ENCODE data around the gene COL9A1.

The COL9A1 gene

DNA sequence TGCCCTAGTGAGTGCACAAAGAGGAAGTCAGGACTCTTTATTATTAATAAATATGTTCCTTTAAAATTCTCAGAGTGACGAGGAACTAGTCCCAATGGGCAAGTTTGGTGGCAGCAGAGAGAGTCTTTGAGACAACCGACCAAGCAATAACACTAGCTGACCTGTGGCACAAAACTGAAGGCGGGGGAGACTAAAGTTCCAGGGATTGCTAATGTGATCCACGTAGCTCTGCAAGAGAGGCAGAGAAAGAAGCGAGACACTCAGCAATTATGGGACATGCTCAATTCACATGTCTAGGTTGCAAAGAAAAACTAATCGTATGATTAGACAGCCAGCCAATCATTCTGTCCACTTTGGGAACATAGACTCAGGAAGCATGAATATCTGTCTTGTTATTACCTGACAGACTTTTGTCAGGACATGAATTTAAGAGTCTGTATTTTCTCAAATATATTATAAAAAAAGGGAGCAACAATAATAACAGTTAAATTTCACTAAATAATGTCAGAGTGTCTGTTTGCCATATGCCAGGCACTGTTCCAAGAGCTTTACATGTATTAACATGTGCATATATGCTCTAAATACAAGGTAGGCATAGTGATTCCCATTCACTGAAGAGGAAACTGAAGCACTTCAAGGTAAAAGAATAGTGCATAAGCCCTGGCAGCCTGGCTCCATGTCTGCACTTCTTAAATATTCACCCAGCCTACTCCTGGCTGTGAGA, 81.0 kb downstream of the COL9A1 start:
- no peak for DNase-seq

DNA sequence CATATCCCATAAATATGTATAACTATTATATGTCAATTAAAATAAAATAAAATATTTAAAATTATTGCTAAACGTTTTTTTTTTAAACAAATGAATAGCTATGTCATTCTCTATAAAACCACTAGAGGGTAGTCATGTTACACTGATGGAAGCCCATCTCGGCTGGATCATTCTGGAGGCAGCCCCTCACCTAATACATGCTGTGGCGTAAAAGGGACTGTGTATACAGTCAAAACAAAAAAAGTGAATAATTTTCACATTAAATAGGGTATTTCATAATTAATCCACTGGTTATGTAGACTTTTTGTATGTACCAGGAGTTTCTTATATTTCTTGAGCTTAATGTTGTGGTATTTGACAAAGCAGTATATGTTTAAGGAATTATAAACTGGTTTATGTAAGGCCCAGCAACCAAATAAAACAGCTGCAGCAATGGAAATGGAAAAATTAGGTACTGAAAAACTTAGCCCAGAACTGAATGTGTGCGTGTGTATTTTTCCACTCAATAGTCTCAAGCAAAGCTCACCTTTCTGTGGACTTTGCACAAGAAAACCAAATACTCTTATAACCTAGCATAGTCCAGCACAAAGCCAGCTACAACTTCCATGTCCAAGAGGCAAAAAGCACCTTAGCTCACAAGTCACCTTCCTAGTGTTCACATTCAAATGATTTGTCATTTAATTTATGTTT, 81.7 kb downstream of the COL9A1 start:
- peak; percentile 34 for DNase-seq

DNA sequence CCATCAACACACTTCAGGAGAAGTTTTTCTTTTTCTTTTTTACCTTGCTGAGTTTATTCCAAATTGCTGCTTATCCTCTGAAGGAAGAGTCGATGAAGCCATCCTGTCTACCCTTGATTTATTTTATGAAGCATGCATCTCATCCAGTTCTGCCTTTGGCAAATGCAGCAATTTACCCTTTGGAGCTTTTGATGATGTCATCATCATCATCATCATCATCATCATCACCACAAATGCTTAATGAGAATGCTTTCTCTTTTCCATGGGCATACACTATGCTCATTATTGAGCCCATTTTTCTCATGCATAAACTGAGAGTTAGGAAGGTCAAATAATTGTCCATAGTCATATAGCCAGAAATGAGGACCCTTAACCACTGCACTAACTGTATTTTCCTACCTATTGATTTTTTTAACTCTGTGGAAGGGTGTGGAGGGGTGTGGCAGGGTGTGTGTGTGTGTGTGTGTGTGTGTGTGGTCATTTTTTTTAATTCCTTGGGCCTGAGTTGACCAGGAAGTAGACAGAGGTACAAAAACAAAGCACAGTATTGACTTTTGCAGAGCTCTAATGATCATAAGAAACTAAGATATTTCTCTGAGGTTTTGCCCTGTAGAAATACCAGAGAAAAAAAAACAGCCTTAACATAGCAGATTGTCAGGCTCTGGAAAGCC, 82.8 kb downstream of the COL9A1 start:
- no peak for DNase-seq

DNA sequence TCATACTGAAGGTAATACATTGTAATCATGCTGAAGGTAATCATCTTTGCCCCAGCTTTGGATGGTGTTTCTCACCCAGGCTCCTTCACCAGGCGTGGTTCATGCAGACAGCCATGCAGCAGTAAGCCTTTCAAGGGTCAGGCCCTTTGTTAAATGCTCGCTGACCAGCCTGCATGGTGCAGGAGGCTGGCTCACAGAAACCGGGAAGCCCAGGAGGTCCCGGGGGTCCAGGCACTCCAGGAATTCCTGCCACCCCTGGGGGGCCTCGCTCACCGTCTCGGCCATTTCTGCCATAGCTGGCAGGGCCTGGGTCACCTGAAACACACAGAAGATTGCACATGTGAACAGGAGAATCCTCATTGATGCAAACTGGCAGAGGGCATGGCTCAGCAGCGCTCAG, 86.1 kb downstream of the COL9A1 start:
- no peak for DNase-seq

DNA sequence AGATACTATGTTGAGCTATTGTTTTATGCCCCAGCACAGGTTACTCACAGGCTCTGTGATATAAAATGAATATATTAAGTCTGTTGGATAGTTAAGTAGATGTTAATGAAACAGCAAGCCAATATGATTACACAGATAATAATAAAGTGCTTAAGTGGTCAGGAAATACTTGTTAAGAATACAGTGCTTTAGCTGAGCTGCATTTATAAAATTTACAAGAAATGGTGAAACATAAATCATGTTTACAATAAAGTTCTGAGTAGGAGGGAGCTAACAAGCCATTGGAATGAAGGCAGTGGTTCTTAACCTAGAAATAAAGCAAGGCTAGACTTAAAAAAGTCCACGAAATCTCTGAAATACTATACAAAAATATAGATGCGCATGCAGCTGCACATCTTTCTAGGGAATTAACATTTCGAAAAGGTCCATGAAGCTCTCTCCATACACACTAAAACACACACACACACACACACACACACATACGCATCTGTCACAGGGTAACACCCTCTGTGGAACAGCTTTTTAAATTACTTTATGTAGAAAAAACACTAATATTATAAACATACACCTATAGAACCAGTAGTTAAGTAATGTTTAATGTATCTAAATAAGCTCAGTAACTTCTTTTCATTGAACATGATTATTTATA, 87.3 kb downstream of the COL9A1 start:
- DNase-seq: no peak

GRCh38 chr6:70210462-70210861, 92.4 kb downstream of the COL9A1 start:
- no peak for DNase-seq

GRCh38 chr6:70208235-70208790, 94.6 kb downstream of the COL9A1 start:
- no peak for DNase-seq

DNA sequence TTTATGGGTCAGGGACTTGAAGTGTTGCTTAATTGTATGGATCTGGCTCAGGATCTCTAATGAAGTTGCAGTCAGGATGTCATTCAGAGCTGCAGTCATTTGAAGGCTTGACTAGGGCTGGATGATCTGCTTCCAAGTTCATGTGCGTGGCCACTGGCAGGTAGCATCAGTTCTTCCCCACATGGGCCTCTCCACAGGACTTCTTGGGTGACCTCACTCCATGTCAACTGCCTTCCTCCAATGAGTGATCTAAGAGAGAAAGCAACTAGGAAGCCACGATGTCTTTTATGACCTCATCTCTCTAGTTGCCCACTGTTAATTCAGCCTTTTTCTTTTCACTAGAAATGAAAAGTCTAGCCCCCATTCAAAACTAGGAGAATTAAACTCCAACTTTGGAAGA, 104.1 kb downstream of the COL9A1 start:
- DNase-seq: no peak

- DNase-seq: no peak
These were observed 106.4 kb downstream of the COL9A1 start for GRCh38 chr6:70196531-70196930.

DNA sequence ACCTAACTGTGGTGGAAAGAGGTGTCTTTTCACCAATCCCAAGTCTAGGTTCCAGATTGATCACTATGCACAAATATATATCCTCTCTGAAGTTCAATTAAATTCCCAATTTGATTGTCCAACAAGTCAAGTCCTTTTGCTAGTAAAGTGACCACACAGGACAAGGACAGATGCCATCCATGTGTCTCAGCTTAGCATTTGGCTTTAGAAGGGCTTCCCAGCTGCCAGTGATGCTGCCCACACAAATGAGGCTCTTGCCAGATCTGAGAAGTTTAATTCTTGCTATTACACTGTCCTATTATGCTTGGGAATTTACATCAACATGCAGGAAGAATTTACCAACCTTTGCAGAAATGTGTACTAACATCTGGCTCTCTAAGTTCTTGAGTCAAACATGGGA, 108.5 kb downstream of the COL9A1 start:
- DNase-seq: no peak

DNA sequence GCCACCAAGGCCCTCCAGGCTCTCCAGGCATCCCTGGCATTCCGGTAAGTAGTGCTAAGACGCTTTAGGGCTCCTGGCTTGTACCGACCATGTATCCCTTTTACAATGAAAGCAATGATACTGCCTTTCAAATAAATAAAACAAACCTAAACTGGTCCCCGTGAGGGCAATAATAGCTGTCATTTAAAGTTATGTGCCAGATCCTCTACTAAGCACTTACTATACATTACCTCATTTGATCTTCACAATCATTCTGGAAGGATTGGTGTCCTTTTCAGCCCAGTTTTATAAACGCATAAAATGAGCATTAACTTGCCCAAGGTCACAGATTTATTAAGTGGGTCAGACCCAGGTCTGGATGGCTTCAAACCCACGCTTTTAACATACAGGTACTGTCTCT, 114.7 kb downstream of the COL9A1 start:
- DNase-seq: no peak

GRCh38 chr6:70186461-70186860, 116.4 kb downstream of the COL9A1 start:
- DNase-seq: no peak

- DNase-seq: no peak
These were observed 118.2 kb downstream of the COL9A1 start for GRCh38 chr6:70184723-70185122.

DNA sequence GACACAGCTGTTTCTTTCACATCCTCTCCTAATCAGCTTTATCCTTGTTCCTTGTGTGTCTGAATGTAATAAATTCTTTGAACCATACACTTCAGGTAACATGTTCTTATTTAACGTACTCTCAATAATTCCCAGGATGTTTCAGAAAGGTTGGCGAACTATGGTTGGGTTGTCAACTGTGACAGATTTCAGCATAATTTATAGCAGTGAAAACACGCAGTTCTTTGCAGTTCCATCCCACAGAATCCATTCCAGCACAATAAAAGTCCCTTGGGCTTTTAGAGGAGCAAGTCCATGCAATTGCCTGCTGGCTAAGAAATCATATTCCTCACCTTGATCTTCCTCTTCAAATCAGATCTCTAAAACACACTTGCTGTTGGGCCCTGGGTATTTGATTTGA, 119.3 kb downstream of the COL9A1 start:
- DNase-seq: no peak

DNA sequence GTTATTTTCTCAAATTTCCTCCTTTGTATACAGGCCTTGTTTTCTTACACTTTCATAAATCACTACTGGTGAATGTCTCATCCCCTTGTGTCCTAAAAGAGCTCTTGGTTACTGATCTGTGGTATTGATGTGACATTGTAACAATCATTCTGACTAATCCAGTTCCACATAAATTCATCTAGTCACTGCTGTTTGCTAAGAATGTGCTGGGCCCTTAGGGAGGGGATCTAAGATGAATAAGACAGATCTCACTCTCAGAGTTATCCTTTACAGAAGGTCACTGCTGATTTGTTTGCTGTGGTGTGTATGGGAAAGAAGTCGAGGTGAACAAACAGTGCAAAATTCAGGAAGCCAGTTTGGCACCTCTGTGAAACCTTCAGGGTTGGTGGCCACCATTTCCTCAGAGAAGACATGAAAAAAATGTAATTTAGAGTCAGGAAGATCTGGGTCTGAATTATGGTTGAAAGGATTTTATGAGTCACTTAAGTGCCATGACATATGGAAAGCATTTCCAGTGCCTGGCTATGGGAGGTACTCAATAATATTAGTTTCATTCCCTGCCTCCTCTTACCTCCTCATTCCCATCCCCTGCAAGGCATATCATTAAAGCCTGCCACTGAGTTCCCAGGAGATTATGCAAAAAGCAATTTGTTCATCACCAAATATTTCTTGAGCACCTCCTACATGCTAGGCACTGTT, 121.8 kb downstream of the COL9A1 start:
- no peak for DNase-seq

DNA sequence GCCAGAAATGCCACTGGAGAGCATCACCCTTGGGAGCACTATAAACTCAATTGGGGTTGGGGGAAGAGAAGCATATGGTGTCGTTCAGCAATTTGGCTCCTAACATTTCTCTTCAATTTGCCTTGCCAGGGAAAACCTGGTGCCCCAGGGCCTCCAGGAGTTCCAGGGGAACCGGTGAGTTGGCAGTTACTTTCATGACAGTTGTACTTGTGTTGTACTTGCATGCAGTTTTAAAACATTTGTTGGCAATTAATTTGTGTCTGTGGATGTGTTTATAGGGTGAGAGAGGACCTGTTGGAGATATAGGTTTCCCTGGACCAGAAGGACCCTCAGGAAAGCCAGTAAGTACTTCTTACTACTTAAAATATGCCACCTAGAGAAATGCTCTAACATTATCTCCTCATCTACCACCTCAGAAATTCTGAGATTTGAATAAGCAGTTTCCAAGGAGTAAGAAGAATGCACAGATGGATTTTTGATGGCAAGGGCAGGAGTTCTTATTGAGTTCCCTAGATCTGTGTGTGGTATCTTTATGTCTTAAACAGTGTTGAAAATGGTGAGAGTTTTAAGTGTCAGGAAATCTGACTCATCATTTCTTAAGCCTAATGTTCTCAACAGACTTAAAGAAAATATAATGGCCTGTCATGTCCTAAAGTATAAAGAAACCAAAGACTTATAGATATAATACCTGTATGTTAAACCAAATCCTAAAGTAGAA, 122.5 kb downstream of the COL9A1 start:
- no peak for DNase-seq

DNA sequence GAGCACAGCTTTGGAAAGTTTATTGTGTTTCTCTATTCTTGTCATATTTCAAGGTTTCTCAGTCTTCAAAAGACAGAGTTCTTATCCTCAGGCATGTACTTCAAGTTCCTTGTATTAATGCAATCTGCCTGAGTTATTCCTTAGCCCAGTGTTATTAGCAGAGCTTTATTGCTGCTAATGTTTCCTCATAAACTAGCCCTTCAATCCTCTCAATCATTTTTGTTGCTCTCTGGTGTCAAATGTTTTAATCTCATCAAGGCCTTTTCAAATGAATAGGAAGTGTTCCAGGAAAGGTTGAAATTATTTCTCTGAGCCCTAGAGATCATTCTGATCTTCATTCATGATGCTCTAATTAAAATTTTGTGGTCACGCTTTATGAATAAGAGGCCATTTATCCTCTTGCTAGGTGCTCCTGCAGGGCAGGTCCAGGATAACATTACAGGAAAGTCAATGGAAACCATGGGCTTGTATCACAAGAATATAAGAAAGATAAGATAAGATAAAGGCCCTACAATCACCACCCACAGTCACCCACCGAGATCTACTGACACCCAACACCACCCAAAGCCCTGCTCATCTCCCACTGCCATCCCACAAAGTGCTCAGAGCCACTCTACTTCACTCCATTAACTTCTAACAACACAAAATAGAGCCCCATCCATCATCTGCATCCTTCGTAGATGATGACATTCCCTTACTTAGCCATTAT, 125.9 kb downstream of the COL9A1 start:
- no peak for DNase-seq

DNA sequence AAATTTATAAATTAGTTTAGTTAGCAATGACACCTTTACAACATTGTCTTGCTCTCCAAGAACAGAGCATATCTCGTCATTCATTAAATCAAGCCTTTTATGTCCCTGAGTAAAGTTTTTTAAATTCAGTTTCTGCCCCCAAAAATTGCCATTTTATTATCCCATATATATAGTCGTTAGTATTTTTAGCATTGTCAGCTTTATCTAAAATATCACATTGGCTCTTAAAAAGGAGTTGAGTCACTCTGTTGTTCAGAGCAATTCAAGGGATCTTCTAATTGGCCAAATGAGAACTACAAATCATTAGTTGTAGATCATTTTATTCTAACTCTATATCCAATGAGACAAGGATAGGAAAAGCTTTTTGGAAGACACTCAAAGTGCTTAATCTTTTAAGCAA, 127.1 kb downstream of the COL9A1 start:
- DNase-seq: no peak

- DNase-seq: no peak
These were observed 130.6 kb downstream of the COL9A1 start for GRCh38 chr6:70172252-70172651.

DNA sequence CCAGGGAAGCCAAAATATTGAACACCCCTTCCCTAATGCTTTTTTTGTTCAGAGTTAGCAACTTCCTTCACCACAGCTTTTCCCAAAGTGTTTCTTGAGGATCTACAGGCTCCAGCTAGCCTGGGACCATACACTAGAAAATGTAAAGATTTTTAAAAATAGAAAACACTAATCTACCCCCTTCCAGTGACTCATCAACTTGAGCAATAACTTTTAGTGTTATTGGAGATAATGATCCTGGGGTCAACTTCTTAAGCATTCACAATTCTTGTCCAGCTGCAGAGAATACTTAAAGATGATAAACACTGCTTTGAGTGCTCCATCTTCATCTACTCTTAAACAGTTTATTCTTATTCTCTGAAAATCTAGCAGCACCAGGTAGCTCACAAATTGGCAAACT, 131.6 kb downstream of the COL9A1 start:
- no peak for DNase-seq

- DNase-seq: no peak
These were observed 134.1 kb downstream of the COL9A1 start for GRCh38 chr6:70168681-70169377.

All from NCI-H446 treated with DMSO at 0.1 percent for 48 hours (cell line).